Measurements from ENCODE around the gene SPAG6.
A peak's percentile ranks its signal among the peaks of the same experiment; 100 is the strongest.
"Not testable (repeated sequence)": the region's sequence is repeated elsewhere in the genome, so short reads cannot be mapped to it uniquely, and the experiment has no call there.

SPAG6 gene

DNA sequence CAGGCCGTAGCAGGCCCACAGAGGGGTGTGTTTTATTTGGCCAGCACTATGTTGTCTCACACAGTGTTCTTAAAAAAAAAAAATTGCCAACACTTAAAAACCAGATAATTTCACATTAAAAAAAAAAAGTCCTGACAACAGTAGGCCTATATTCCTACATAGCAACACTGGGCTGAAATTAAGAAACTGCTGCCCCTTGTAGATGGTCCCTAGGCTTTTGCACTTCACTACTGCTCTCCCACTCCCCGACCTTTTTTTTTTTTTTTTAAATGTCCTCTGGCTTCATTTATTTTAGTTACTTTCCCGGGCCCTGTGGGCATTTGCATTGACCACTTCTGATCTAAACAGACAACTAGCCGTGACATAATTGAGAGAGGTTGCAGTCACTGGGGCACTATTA is 36.0 kb downstream of the SPAG6 start:
- DNase-seq (ENCODE audit: insufficient read length, low spot score), result no peak
- no peak for FAIRE-seq
- TF ChIP-seq POLR2A (IDR thresholded peaks at IDR 0.05; ENCODE audit: low read depth, low read length) (no peak), POU2F2 (IDR thresholded peaks at IDR 0.05; ENCODE audit: low read depth, low read length) (no peak), SPI1 (IDR thresholded peaks at IDR 0.05; ENCODE audit: low read depth, low read length) (no peak), POLR2AphosphoS5 (IDR thresholded peaks at IDR 0.05; ENCODE audit: low read depth, low read length) (no peak), PAX5 (IDR thresholded peaks at IDR 0.05; ENCODE audit: insufficient read depth, low read length, severe bottlenecking) (no peak), TAF1 (IDR thresholded peaks at IDR 0.05; ENCODE audit: low read depth, low read length) (no peak)

- FAIRE-seq, result no peak
- no peak for DNase-seq (ENCODE audit: insufficient read length, low spot score)
- TF ChIP-seq POU2F2 (IDR thresholded peaks at IDR 0.05; ENCODE audit: low read depth, low read length) (no peak), POLR2A (IDR thresholded peaks at IDR 0.05; ENCODE audit: low read depth, low read length) (no peak), TAF1 (IDR thresholded peaks at IDR 0.05; ENCODE audit: low read depth, low read length) (no peak), PAX5 (IDR thresholded peaks at IDR 0.05; ENCODE audit: insufficient read depth, low read length, severe bottlenecking) (no peak), POLR2AphosphoS5 (IDR thresholded peaks at IDR 0.05; ENCODE audit: low read depth, low read length) (no peak), SPI1 (IDR thresholded peaks at IDR 0.05; ENCODE audit: low read depth, low read length) (no peak)
Observed at GRCh38 chr10:22386503-22386902, 41.2 kb downstream of the SPAG6 start.

- FAIRE-seq (peak; percentile 23), DNase-seq (ENCODE audit: insufficient read length, low spot score) (no peak)
- TF ChIP-seq SPI1 (IDR thresholded peaks at IDR 0.05; ENCODE audit: low read depth, low read length) (no peak), POLR2A (IDR thresholded peaks at IDR 0.05; ENCODE audit: low read depth, low read length) (no peak), PAX5 (IDR thresholded peaks at IDR 0.05; ENCODE audit: insufficient read depth, low read length, severe bottlenecking) (no peak), POLR2AphosphoS5 (IDR thresholded peaks at IDR 0.05; ENCODE audit: low read depth, low read length) (no peak), POU2F2 (IDR thresholded peaks at IDR 0.05; ENCODE audit: low read depth, low read length) (no peak), TAF1 (IDR thresholded peaks at IDR 0.05; ENCODE audit: low read depth, low read length) (no peak)
Observed at GRCh38 chr10:22389856-22390589, 44.7 kb downstream of the SPAG6 start.

- TF ChIP-seq PAX5 (IDR thresholded peaks at IDR 0.05; ENCODE audit: insufficient read depth, low read length, severe bottlenecking), result no peak
- no peak for TF ChIP-seq POLR2AphosphoS5 (IDR thresholded peaks at IDR 0.05; ENCODE audit: low read depth, low read length)
- TF ChIP-seq POU2F2 (IDR thresholded peaks at IDR 0.05; ENCODE audit: low read depth, low read length), result no peak
- no peak for TF ChIP-seq TAF1 (IDR thresholded peaks at IDR 0.05; ENCODE audit: low read depth, low read length)
- no peak for TF ChIP-seq SPI1 (IDR thresholded peaks at IDR 0.05; ENCODE audit: low read depth, low read length)
- TF ChIP-seq POLR2A (IDR thresholded peaks at IDR 0.05; ENCODE audit: low read depth, low read length), result no peak
- DNase-seq (ENCODE audit: insufficient read length, low spot score) (no peak), FAIRE-seq (peak; percentile 9)
Observed at GRCh38 chr10:22391600-22391999, 46.3 kb downstream of the SPAG6 start.

GRCh38 chr10:22396195-22396594 is 50.9 kb downstream of the SPAG6 start:
- FAIRE-seq; DNase-seq (ENCODE audit: insufficient read length, low spot score): not testable (repeated sequence)

- not testable (repeated sequence) for DNase-seq (ENCODE audit: insufficient read length, low spot score); FAIRE-seq
Observed at GRCh38 chr10:22406916-22407315, 61.6 kb downstream of the SPAG6 start.

- FAIRE-seq, result no peak
- no peak for TF ChIP-seq POLR2A (IDR thresholded peaks at IDR 0.05; ENCODE audit: low read depth, low read length)
- no peak for TF ChIP-seq TAF1 (IDR thresholded peaks at IDR 0.05; ENCODE audit: low read depth, low read length)
- TF ChIP-seq POLR2AphosphoS5 (IDR thresholded peaks at IDR 0.05; ENCODE audit: low read depth, low read length), result no peak
- no peak for TF ChIP-seq SPI1 (IDR thresholded peaks at IDR 0.05; ENCODE audit: low read depth, low read length)
- TF ChIP-seq POU2F2 (IDR thresholded peaks at IDR 0.05; ENCODE audit: low read depth, low read length), result no peak
- TF ChIP-seq PAX5 (IDR thresholded peaks at IDR 0.05; ENCODE audit: insufficient read depth, low read length, severe bottlenecking), result no peak
- no peak for DNase-seq (ENCODE audit: insufficient read length, low spot score)
Observed at GRCh38 chr10:22410394-22410793, 65.1 kb downstream of the SPAG6 start.

DNA sequence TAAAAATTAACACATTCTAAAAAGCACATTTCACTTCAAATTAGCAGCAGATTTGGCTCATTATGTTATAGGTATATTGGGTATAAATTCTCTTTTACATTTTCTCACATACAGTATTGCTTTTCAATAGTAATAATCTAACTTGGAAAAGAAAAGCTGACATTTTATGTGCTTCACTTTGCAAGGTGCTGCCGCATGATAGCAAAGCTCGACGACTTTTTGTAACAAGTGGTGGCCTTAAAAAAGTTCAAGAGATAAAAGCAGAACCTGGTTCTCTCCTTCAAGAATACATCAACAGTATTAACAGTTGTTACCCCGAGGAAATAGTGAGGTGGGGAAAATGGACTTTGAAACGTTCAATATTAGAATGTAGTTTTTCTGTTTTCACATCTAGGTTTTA is 65.5 kb downstream of the SPAG6 start:
- DNase-seq (ENCODE audit: insufficient read length, low spot score) (no peak), FAIRE-seq (no peak)
- TF ChIP-seq SPI1 (IDR thresholded peaks at IDR 0.05; ENCODE audit: low read depth, low read length) (no peak), PAX5 (IDR thresholded peaks at IDR 0.05; ENCODE audit: insufficient read depth, low read length, severe bottlenecking) (no peak), TAF1 (IDR thresholded peaks at IDR 0.05; ENCODE audit: low read depth, low read length) (no peak), POLR2A (IDR thresholded peaks at IDR 0.05; ENCODE audit: low read depth, low read length) (no peak), POU2F2 (IDR thresholded peaks at IDR 0.05; ENCODE audit: low read depth, low read length) (no peak), POLR2AphosphoS5 (IDR thresholded peaks at IDR 0.05; ENCODE audit: low read depth, low read length) (no peak)

GRCh38 chr10:22414146-22414545 is 68.8 kb downstream of the SPAG6 start:
- FAIRE-seq (no peak), DNase-seq (ENCODE audit: insufficient read length, low spot score) (no peak)
- TF ChIP-seq SPI1 (IDR thresholded peaks at IDR 0.05; ENCODE audit: low read depth, low read length) (no peak), TAF1 (IDR thresholded peaks at IDR 0.05; ENCODE audit: low read depth, low read length) (no peak), POLR2A (IDR thresholded peaks at IDR 0.05; ENCODE audit: low read depth, low read length) (no peak), POU2F2 (IDR thresholded peaks at IDR 0.05; ENCODE audit: low read depth, low read length) (no peak), PAX5 (IDR thresholded peaks at IDR 0.05; ENCODE audit: insufficient read depth, low read length, severe bottlenecking) (no peak), POLR2AphosphoS5 (IDR thresholded peaks at IDR 0.05; ENCODE audit: low read depth, low read length) (no peak)

DNA sequence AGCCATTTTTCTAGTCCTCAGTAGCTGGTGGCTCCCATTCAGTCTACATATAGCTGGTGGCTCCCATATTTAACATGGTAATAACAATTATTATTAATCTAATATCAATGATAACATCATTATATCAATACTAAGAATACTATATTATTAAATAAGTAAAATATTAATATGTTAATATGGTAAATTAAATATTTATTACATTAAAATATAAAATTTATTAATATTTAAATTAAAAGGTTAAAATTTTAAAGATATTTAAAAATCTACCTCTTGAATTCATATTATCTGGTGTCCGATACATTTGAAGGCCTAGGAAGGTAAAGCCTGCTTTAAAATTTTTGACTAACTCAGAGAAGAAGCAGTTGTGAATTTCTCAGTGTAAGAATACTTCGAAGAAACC is 69.8 kb downstream of the SPAG6 start:
- TF ChIP-seq SPI1 (IDR thresholded peaks at IDR 0.05; ENCODE audit: low read depth, low read length) (no peak), TAF1 (IDR thresholded peaks at IDR 0.05; ENCODE audit: low read depth, low read length) (no peak), PAX5 (IDR thresholded peaks at IDR 0.05; ENCODE audit: insufficient read depth, low read length, severe bottlenecking) (no peak), POLR2A (IDR thresholded peaks at IDR 0.05; ENCODE audit: low read depth, low read length) (no peak), POLR2AphosphoS5 (IDR thresholded peaks at IDR 0.05; ENCODE audit: low read depth, low read length) (no peak), POU2F2 (IDR thresholded peaks at IDR 0.05; ENCODE audit: low read depth, low read length) (no peak)
- no peak for FAIRE-seq
- no peak for DNase-seq (ENCODE audit: insufficient read length, low spot score)

All from GM12891 (cell line).